Fibroblast of skin of right quadriceps (primary cell): ENCODE data around the gene SLC22A31.

Experiments used
- DNase-seq: peaks from one replicate; pipeline ENCODE4 v3.0.0-alpha.2; 2013

The SLC22A31 gene

DNA sequence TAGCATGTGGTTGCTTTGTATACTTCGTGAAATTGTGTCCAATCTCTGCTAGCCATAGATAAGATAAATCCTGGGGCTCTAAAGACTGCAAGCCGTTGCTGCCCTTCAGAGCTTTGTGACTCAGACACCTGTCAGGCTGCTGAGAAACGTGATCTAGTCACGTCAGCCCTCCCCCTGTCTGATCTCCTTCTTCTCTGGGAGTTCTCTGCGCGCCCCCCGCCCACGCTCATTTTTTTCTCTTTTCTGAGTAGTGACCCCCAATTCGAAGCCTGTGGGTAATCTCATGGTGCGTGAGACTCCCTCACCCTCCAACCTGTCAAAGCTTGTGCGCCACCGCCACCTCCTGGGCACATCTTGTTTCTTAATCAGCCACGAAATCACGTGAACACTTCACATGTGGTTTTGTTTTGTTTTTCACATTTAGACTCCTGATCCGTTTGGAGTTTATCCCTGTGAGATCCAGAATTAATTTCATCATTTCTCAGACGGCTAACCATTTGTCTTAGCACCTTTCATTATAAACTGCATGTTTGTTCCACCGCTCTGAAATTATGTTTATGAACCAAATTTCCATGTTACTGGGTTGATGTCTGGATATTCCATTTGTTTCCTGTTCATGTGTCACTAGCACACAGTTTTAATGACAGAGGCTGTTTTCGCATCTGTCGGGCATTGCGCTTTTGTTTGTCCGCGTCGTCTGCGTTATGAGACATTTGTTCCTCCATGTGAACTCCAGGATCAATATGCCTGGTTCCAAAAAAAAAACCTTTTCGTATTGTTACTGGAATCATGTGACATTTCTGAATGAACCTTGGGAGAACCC lies 16.2 kb upstream of the SLC22A31 start:
- peak; percentile 71 for DNase-seq

- DNase-seq: peak; percentile 46
Observed at GRCh38 chr16:89210904-89211515, 10.7 kb upstream of the SLC22A31 start.

DNA sequence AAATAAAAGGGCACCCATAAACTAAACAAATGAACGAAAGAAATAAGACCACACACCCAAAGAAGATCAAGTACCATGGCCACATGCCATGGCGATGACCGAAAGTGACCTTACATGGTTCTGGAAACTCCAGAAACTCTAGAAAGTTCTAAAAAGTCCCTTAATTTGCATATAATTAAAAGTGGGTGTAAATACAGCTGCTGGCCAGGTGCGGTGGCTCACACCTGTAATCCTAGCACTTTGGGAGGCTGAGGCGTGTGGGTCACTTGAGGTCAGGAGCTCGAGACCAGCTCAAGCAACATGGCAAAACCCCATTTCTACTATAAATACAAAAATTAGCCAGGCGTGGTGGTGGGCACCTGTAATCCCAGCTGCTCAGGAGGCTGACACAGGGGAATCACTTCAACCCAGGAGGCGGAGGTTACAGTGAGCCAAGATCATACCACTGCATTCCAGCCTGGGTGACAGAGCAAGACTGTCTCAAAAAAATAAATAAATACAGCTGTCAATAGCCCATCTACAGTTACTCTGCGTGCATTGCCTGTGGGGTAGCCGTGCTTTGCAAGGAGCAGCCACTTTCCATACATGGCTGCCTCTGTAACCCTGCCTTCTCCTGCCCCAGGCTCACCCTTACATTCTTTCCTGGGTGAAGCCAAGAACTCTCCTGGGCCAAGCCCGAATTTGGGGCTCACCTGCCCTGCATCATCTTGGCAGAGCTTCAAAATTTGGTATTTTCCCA lies 10.0 kb upstream of the SLC22A31 start:
- no peak for DNase-seq

GRCh38 chr16:89209522-89210044 lies 9.2 kb upstream of the SLC22A31 start:
- DNase-seq: no peak

DNA sequence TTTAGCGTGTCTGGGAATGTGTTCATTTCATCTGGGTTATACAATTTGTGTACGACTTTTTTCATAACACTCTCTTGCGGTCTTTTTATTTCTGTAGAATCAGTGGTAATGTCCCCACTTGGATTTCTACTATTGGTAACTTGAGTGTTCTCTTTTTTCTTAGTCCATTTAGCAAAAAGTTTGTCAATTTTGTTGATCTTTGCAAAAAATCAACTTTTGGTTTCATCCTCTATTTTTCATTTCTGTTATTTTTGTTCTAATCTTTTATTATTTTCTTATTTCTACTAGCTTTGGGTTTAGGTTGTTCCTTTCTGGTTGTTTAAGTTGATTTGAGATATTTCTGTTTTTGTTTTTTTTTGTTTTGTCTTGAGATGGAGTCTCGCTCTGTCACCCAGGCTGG lies 7.7 kb upstream of the SLC22A31 start:
- no peak for DNase-seq

GRCh38 chr16:89202422-89203215 lies 2.3 kb upstream of the SLC22A31 start:
- no peak for DNase-seq

DNA sequence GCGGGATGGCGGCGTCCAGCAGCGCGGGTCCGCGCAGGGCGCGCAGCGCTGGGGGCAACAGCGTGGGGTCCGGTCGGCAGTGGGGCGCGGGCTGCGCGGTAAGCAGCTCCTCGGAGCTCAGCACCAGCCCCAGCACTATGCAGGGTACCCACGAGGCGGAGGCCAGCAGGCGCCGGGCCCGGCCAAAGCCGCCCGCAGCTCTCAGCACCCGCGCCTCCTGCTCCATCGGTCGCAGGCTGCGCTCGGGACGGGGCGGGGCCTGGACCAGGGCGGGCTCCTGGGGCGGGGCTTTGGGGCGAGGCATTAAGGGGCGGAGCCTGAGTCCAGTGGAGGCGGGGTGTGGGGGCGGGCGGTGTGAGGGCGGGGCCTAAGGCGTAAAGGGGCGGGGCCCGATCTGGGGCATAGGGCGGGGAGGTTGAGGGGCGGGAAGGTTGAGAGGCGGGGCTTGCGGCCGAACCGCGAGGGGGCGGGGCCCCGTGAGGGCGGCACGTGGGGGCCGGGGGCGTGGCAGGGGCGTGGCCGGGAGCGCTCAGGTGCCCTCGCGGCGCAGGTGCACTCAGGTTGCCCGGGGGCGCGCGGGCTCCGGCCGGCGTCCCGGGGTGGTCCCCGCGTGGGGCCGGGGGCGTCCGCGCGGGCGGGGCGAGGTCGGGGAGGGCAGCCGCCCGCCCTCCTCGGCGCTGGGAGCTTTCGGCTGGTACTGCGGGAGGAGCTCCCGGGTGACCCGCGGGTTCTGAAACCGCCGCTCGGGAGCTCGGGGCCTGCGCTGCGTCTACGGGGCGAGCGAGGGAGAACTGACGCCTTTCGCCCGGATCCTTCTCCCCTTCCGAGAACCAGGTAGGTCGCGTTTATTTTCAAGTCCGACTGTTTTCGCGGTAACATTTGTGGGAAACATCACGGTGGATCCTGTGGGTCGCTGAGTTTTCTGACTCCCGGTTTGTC lies 1.4 kb upstream of the SLC22A31 start:
- DNase-seq: peak; percentile 65

DNA sequence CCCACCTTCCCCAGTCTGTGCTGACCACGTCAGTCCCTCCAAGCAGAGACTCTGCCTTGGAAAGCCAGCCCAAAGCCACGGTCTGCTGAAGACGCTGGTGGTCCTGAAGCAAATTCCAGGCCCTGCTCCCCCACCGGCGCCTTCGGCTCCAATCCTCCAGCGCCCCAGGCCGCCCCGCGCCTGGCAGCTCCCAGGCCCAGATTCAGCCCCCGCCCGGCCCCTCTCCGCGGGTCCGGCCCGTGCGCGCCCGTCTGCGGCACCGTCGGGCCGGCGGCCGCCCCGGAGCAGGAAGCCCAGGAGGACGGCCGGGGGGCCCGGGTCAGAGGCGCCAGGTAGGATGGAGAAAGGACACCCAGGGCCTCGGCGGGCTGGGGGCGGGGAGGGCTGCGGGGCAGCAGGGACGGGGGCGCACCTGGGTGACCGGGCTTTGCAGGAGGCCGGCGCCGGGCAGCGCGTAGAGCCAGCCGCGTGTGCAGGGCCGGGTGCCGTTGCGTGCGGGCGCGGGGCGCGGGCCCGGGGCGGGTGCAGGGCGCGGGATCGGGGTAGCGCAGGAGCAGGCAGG lies 594 bp upstream of the SLC22A31 start:
- DNase-seq: no peak

DNA sequence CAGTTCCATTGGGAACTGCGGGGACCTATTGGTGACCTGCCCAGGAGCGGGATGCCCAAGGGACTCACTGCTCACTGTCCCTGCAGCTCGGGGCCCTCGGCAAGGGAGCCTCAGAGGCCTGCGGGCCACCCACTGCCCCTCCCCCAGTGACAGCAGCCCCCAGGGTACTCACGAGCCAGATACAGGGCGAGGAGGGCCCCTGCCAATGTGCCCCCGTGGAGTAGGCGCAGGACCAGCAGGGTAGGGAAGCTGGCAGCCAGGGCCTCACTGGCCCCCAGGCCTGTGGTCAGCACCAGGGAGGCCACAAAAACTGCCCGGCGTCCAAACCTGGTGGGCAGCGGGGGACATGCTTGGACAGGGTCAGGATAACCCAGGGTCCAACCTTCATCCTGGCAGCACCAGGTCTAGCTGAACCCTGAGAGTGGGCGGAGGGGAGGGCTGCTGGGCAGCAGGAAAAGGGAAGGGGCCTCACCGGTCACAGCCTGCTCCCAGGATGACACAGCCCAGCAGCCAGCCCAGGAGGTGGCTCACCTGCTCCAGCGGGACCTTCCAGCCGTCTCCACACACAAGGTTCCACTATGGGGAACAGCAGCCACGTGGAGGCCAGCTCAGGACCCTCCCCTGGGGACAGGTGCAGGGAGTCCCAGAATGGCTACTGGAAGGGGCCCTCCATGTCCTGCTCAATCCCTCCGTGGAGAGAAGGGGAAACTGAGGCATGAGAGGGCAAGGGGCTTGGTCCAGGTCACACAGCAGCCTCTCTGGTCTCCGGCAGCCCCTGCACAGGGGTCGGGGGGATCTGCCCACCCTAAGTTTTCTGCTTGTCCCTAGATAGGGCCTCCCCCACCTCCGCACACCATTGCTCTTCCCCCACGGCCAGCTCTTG lies 855 bp downstream of the SLC22A31 start:
- DNase-seq: no peak

- no peak for DNase-seq
Observed at GRCh38 chr16:89198417-89199240, 1.7 kb downstream of the SLC22A31 start.

DNA sequence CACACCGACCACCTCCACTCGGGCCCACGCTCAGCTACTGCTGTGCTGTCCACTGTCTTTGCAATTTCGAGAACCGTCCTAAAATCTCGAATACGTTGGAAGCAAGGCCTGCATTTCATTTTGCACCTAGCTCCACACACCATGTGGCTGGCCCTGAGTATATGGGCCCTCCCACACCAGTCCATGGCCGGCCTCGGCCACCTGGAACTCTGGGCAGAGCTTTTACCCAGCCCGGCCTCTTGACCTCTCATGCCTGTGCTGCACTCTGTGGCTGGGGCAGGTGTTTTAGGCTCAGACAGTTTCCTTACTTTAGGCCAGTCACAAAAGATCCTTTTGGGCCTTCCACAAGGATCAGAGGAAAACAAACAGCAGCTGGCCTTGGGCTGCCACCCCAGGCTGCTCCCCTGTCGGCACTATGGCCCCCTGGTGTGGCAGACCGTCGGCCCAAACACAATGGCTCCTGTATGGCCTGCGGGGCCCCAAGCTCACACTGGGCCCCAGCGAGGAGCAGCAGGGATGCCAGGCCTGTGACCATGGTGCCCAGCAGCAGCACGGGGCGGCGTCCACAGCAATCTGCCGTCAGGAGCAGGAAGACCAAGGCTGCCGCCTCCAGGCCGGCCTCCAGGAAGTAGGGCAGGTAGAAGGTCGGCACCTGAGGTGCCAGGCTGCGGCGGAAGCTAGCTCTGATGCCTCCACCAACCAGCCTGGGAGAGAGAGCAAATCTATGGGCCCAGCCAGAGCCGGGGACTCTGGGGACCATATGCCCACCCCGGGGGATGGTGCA lies 2.5 kb downstream of the SLC22A31 start:
- DNase-seq: no peak

- no peak for DNase-seq
Observed at GRCh38 chr16:89197033-89197632, 3.2 kb downstream of the SLC22A31 start.

DNA sequence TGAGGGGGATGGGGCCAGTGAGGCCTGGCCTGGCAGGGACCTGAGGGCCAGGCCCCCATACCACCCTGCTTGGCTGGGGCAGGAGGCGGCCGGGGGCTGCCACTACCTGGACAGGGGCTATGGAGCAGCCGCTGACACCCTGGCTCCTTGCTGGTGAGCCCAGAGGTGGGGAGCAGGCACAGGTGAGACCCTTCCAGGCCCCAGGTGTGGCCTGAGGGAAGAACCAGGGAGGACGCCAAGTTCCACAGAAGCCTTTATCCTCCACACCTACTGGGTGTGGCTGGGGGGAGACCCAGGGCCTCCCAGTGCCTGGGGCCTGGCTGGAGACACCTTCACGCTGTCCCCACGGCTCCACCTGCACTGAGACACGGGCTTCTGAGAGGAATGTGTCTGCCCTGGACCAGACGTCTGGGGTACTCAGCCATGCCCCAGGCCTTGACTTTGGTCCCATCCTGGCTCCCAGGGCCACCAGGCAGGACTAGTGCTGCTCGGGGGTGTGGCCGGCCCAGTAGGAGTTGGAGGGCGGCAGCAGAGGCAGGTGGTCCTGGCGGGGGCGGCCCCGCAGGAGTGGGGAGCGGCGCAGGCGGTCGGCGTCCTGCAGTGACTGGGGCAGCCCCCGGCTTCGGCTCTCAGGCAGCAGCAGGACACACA lies 4.7 kb downstream of the SLC22A31 start:
- no peak for DNase-seq

GRCh38 chr16:89194340-89195311 lies 5.7 kb downstream of the SLC22A31 start:
- DNase-seq: no peak

- no peak for DNase-seq
Observed at GRCh38 chr16:89193576-89194293, 6.6 kb downstream of the SLC22A31 start.
